ENCODE results near the gene PPP1R1B.

DNA sequence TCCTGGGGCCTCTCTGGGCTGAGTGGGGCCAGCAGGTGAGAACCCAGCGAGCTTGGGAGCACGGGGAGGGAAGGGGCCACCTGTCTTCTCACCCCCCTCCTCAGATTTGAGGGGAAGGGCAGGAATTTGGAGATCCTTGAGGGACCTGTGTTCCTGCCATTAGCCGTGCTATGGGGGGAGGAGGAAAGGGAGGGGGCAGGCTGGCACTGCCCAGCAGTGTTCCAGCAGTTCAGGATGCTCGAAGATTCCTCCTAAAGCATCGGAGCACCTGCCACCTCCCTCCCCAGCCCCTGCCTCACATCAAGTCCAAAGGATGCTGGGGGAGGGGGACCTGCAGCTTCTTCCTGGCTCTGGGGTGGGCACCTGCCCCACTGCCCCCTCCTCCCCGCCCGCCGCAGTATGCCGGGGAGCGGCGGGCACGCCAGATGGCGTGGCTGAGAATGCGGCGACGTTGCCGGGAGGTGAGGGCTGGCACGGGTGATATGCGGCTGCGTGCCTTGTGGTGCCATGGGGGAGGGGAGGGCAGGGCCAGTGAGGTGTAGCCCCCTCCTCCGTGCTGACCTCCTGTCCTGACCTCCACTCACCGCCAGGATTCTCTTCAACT, 14.4 kb upstream of the PPP1R1B start:
- TF ChIP-seq POLR2A (IDR thresholded peaks at IDR 0.05): no peak
- TF ChIP-seq, protein P1, sequence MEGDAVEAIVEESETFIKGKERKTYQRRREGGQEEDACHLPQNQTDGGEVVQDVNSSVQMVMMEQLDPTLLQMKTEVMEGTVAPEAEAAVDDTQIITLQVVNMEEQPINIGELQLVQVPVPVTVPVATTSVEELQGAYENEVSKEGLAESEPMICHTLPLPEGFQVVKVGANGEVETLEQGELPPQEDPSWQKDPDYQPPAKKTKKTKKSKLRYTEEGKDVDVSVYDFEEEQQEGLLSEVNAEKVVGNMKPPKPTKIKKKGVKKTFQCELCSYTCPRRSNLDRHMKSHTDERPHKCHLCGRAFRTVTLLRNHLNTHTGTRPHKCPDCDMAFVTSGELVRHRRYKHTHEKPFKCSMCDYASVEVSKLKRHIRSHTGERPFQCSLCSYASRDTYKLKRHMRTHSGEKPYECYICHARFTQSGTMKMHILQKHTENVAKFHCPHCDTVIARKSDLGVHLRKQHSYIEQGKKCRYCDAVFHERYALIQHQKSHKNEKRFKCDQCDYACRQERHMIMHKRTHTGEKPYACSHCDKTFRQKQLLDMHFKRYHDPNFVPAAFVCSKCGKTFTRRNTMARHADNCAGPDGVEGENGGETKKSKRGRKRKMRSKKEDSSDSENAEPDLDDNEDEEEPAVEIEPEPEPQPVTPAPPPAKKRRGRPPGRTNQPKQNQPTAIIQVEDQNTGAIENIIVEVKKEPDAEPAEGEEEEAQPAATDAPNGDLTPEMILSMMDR (IDR thresholded peaks at IDR 0.05): no peak

Data from adrenal gland (tissue), 5 donors.